OCI-LY7 (cell line): ENCODE results near the gene DCLK1. TPM values are rescaled to one million over a fixed set of nuclear protein-coding genes. Genes with fewer than 3 reads are reported as not detected.

Experiments
- BruUV-seq: library from RNA; stranded (reverse); fragments of 400-500 nt; replicated peaks from 2 replicates; lab custom pipeline; 2021; lab: Mats Ljungman, UMichigan
- CTCF ChIA-PET: fragments of 300-600 bp; sonication (Branson Sonifier 250); formaldehyde crosslinking; loops from one replicate; lab custom pipeline; 2022; ENCODE audit warnings: antibody characterized with exemption; ENCODE audit not compliant: unreplicated experiment; lab: Charles Lee
- POLR2A ChIA-PET: fragments of 300-600 bp; sonication (Branson Sonifier 250); formaldehyde crosslinking; loops from one replicate; lab custom pipeline; 2022; ENCODE audit warnings: antibody characterized with exemption; lab: Charles Lee
- DNase-seq: peaks from one replicate; pipeline ENCODE4 v3.0.0-alpha.2; 2015; ENCODE audit warnings: low spot score
- H2AFZ ChIP-seq: fragments of 200-600 bp; sonication (generic), shearing (Covaris generic); 2 replicates; pipeline ENCODE4 v1.6.1; 2014; ENCODE audit warnings: mild to moderate bottlenecking, antibody characterized with exemption, low read length, moderate library complexity
- H3K27ac ChIP-seq: fragments of 200-600 bp; sonication (generic); 2 replicates; pipeline ENCODE4 v1.5.1; 2014; ENCODE audit warnings: mixed run types, low read depth, mild to moderate bottlenecking, moderate library complexity, low read length, inconsistent platforms; ENCODE audit not compliant: poor library complexity, severe bottlenecking
- H3K36me3 ChIP-seq: fragments of 200-600 bp; sonication (generic); 2 replicates; pipeline ENCODE4 v1.6.1; 2014; ENCODE audit warnings: mild to moderate bottlenecking, antibody characterized with exemption, low read length, moderate library complexity, mixed read lengths; ENCODE audit not compliant: insufficient read depth
- H3K4me1 ChIP-seq: fragments of 200-600 bp; sonication (generic); 2 replicates; pipeline ENCODE4 v1.5.1; 2014; ENCODE audit warnings: mild to moderate bottlenecking, low read length; ENCODE audit not compliant: insufficient read depth, poor library complexity, severe bottlenecking
- H3K4me2 ChIP-seq: fragments of 200-600 bp; sonication (generic); 2 replicates; pipeline ENCODE4 v1.6.1; 2014; ENCODE audit warnings: mild to moderate bottlenecking, low read length
- H3K4me3 ChIP-seq: fragments of 200-600 bp; sonication (generic); 2 replicates; pipeline ENCODE4 v1.5.1; 2014; ENCODE audit warnings: mild to moderate bottlenecking, low read depth, low read length; ENCODE audit not compliant: poor library complexity, severe bottlenecking
- H3K79me2 ChIP-seq: fragments of 200-600 bp; sonication (generic); 2 replicates; pipeline ENCODE4 v1.6.1; 2016; ENCODE audit warnings: low read depth, mild to moderate bottlenecking, low read length, moderate library complexity, mixed read lengths; ENCODE audit not compliant: insufficient read depth
- H3K9me2 ChIP-seq: fragments of 200-600 bp; sonication (generic); 2 replicates; pipeline ENCODE4 v1.6.1; 2016; ENCODE audit warnings: mild to moderate bottlenecking, low read length, mixed read lengths; ENCODE audit not compliant: insufficient read depth
- H3K9me3 ChIP-seq: fragments of 200-600 bp; sonication (generic); 2 replicates; pipeline ENCODE4 v1.6.1; 2014; ENCODE audit warnings: mild to moderate bottlenecking, mixed run types, low read length, mixed read lengths
- H4K20me1 ChIP-seq: fragments of 200-600 bp; sonication (generic); 2 replicates; pipeline ENCODE4 v1.6.1; 2014; ENCODE audit warnings: mild to moderate bottlenecking, antibody characterized with exemption, low read length, moderate library complexity, mixed read lengths; ENCODE audit not compliant: insufficient read depth
- EZH2phosphoT487 ChIP-seq: fragments of 200-600 bp; sonication (generic); IDR thresholded peaks from 2 replicates; pipeline ENCODE4 v1.6.1; 2018; ENCODE audit warnings: low read depth, borderline replicate concordance, mild to moderate bottlenecking, mixed run types, antibody characterized with exemption, low read length, moderate library complexity, mixed read lengths
- intact Hi-C: fragments of 100-400 bp; cut with micrococcal nuclease; formaldehyde crosslinking; loops from one replicate; pipeline ENCODE4 v1.10.0; 2022; ENCODE audit not compliant: unreplicated experiment
- total RNA-seq, 2 experiments: library from RNA; depleted of rRNA in 1 of 2; stranded (reverse); fragments of >200 nt in 1 of 2; shearing (Covaris generic) in 1 of 2; gene quantifications; 2 replicates each; pipeline ENCODE4 v1.2.3, GENCODE V29; 2014 to 2022
- TF ChIP-seq, protein P1 (sequence below): fragments of 200-600 bp; sonication (generic); conservative IDR thresholded peaks from 2 replicates; pipeline ENCODE4 v1.5.1; 2014; ENCODE audit warnings: mild to moderate bottlenecking, antibody characterized with exemption, low read length, moderate library complexity, mixed read lengths

DCLK1 gene
- total RNA-seq, 2 experiments from 2014 or later: not detected

DNA sequence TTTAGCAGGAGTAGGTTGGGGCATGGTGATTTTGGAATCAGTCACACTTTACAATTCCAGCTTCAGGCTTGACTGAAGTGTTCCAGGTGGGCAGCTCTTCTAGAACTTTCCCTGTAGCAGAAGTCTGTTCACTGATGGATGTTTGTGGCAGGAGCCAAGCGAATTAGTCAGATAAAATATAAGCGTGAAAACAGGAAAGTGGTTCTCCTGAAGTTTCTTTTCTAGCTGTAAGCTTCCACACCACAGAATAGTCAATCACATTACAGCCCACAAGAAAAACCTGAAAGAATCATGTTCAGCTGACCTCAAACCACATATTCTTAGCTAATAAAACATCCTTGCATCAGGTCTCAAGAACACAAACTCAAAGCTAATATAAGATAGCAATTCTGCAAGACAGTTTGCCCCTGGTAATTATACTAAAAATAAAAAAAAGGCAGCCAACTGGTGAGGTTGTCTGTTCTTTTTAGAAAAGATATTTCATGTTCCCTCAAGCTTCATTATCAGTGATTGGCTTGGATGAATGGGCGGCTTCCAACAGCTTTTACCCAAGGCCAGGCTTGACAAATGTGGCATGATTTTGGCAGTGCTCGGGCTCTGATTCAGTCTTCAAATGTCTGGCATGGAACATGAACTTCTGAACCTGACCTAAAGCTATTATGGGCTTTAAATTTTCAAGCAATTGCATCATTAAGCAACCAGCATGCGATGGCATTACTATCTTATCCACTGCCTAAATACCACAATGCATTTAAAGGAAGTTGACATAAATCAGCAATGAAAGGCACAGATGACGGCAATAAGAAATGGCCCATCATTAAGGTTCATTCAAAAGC, 136.8 kb downstream of the DCLK1 start:
- H3K36me3 ChIP-seq: no peaks in the 10 kb centered on the region
- no peak overlapping the region for H3K4me3 ChIP-seq
- no peak overlapping the region for H3K27ac ChIP-seq
- no peaks in the 10 kb centered on the region for H3K79me2 ChIP-seq
- no TSS peak for BruUV-seq
- H3K4me2 ChIP-seq: no peak overlapping the region
- TF ChIP-seq, protein P1, sequence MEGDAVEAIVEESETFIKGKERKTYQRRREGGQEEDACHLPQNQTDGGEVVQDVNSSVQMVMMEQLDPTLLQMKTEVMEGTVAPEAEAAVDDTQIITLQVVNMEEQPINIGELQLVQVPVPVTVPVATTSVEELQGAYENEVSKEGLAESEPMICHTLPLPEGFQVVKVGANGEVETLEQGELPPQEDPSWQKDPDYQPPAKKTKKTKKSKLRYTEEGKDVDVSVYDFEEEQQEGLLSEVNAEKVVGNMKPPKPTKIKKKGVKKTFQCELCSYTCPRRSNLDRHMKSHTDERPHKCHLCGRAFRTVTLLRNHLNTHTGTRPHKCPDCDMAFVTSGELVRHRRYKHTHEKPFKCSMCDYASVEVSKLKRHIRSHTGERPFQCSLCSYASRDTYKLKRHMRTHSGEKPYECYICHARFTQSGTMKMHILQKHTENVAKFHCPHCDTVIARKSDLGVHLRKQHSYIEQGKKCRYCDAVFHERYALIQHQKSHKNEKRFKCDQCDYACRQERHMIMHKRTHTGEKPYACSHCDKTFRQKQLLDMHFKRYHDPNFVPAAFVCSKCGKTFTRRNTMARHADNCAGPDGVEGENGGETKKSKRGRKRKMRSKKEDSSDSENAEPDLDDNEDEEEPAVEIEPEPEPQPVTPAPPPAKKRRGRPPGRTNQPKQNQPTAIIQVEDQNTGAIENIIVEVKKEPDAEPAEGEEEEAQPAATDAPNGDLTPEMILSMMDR: no peak
- TF ChIP-seq EZH2phosphoT487: no peak
- no peaks in the 10 kb centered on the region for H4K20me1 ChIP-seq
- no peak for DNase-seq
- no peaks in the 10 kb centered on the region for H3K4me1 ChIP-seq
- no peaks in the 10 kb centered on the region for H3K9me2 ChIP-seq
- intact Hi-C loops: no loop called here
- H3K9me3 ChIP-seq: no peaks in the 10 kb centered on the region
- no peak overlapping the region for H2AFZ ChIP-seq
- POLR2A ChIA-PET: interaction anchor here (0.6 kb wide), 1 partner anchor 216 kb away, joined by 4 read pairs; no protein-coding TSS in a partner anchor
- CTCF ChIA-PET: interaction anchor here (0.6 kb wide), 1 partner anchor 849 kb away, joined by 3 read pairs; no protein-coding TSS in a partner anchor

DNA sequence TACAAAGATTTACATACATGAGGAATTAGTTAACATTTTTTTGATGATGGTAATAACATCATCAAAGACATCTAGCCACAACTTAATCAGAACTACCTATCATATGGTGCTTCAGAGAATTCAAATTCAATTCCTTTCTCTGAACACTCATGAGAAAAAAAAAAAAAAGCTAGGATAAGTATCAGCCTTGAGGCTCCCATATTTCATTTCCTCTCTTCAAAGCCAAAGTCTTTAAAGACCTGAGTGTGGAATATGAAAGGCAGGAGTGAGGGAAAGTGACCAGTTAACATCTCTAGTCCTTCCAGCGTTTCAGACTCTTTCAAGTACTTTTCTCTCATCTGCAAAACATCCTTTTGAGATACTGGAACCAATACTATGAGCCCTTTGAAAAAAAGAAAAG, 137.5 kb downstream of the DCLK1 start:
- intact Hi-C loops: no loop called here
- ChIA-PET CTCF (interaction anchor here (0.6 kb wide), 1 partner anchor 850 kb away, joined by 3 read pairs; no protein-coding TSS in a partner anchor), POLR2A (interaction anchor here (0.6 kb wide), 1 partner anchor 217 kb away, joined by 4 read pairs; no protein-coding TSS in a partner anchor)
- no peaks in the 10 kb centered on the region for H3K9me2 ChIP-seq
- H3K36me3 ChIP-seq: no peaks in the 10 kb centered on the region
- H3K79me2 ChIP-seq: no peaks in the 10 kb centered on the region
- H3K27ac ChIP-seq: no peak overlapping the region
- no peak overlapping the region for H3K4me2 ChIP-seq
- H3K4me1 ChIP-seq: no peaks in the 10 kb centered on the region
- no TSS peak for BruUV-seq
- TF ChIP-seq, protein P1: no peak
- no peak for TF ChIP-seq EZH2phosphoT487
- H2AFZ ChIP-seq: no peak overlapping the region
- H4K20me1 ChIP-seq: no peaks in the 10 kb centered on the region
- no peaks in the 10 kb centered on the region for H3K9me3 ChIP-seq
- no peak overlapping the region for H3K4me3 ChIP-seq
- DNase-seq: no peak

- no peaks in the 10 kb centered on the region for H3K4me1 ChIP-seq
- CTCF ChIA-PET: no interaction called here
- H3K79me2 ChIP-seq: no peaks in the 10 kb centered on the region
- no peak overlapping the region for H2AFZ ChIP-seq
- H3K4me3 ChIP-seq: no peak overlapping the region
- H3K36me3 ChIP-seq: no peaks in the 10 kb centered on the region
- DNase-seq: no peak
- no peaks in the 10 kb centered on the region for H3K9me2 ChIP-seq
- H4K20me1 ChIP-seq: no peaks in the 10 kb centered on the region
- BruUV-seq: no TSS peak
- no peak for TF ChIP-seq EZH2phosphoT487
- TF ChIP-seq, protein P1: no peak
- POLR2A ChIA-PET: no interaction called here
- H3K4me2 ChIP-seq: no peak overlapping the region
- H3K9me3 ChIP-seq: no peaks in the 10 kb centered on the region
- H3K27ac ChIP-seq: no peak overlapping the region
- intact Hi-C loops: no loop called here
Measured at GRCh38 chr13:35992964-35993363, 138.2 kb downstream of the DCLK1 start.
